ENCODE data around the gene TBC1D4. TPM values are rescaled to one million over a fixed set of nuclear protein-coding genes. Genes with fewer than 3 reads are reported as not detected.

The TBC1D4 gene
- total RNA-seq, 4 donors from 2014 or later = 49.9 to 279 (median 211) TPM

GRCh38 chr13:75445717-75446499, 36.1 kb downstream of the TBC1D4 start:
- H3K4me3 ChIP-seq = peak overlapping the region; percentile 26 to 52 (median 45)
- DNase-seq = no peak
- H3K4me1 ChIP-seq = peaks cover 40 to 52% of the 10 kb centered on the region in 2 donors
- peak overlapping the region; percentile 90 to 98 (median 93) for H3K27ac ChIP-seq
- in situ Hi-C loops (cut with MboI; ENCODE audit: low sequenced_read_pairs in 4 of 4) (no loop called here), intact Hi-C loops (cut with DNase I; ENCODE audit: low total_unique reads) (loop anchor here (2.0 kb wide), 1 partner anchor 29 kb away; no protein-coding TSS in a partner anchor)
- H3K36me3 ChIP-seq = no peaks in the 10 kb centered on the region
- no peaks in the 10 kb centered on the region for H3K9me3 ChIP-seq
- no peaks in the 10 kb centered on the region for H3K27me3 ChIP-seq
- no peak for TF ChIP-seq POLR2A (IDR thresholded peaks at IDR 0.05)
- TF ChIP-seq, protein P1, sequence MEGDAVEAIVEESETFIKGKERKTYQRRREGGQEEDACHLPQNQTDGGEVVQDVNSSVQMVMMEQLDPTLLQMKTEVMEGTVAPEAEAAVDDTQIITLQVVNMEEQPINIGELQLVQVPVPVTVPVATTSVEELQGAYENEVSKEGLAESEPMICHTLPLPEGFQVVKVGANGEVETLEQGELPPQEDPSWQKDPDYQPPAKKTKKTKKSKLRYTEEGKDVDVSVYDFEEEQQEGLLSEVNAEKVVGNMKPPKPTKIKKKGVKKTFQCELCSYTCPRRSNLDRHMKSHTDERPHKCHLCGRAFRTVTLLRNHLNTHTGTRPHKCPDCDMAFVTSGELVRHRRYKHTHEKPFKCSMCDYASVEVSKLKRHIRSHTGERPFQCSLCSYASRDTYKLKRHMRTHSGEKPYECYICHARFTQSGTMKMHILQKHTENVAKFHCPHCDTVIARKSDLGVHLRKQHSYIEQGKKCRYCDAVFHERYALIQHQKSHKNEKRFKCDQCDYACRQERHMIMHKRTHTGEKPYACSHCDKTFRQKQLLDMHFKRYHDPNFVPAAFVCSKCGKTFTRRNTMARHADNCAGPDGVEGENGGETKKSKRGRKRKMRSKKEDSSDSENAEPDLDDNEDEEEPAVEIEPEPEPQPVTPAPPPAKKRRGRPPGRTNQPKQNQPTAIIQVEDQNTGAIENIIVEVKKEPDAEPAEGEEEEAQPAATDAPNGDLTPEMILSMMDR (IDR thresholded peaks at IDR 0.05 in 4 of 5, conservative IDR thresholded peaks at IDR 0.05 in 1 of 5) = no peak
- ATAC-seq = peak; percentile 92 to 93

- intact Hi-C loops (cut with DNase I; ENCODE audit: low total_unique reads) (no loop called here), in situ Hi-C loops (cut with MboI; ENCODE audit: low sequenced_read_pairs in 4 of 4) (no loop called here)
- TF ChIP-seq, protein P1 (IDR thresholded peaks at IDR 0.05 in 4 of 5, conservative IDR thresholded peaks at IDR 0.05 in 1 of 5) = no peak
- no peak for TF ChIP-seq POLR2A (IDR thresholded peaks at IDR 0.05)
- peak overlapping the region; percentile 90 to 98 (median 93) for H3K27ac ChIP-seq
- H3K27me3 ChIP-seq = no peaks in the 10 kb centered on the region
- DNase-seq (no peak), ATAC-seq (no peak)
- H3K4me1 ChIP-seq = peaks cover 59 to 66% of the 10 kb centered on the region in 2 donors
- no peaks in the 10 kb centered on the region for H3K36me3 ChIP-seq
- no peak overlapping the region for H3K4me3 ChIP-seq
- no peaks in the 10 kb centered on the region for H3K9me3 ChIP-seq
Observed at GRCh38 chr13:75444016-75444415, 38.0 kb downstream of the TBC1D4 start.

GRCh38 chr13:75443356-75443958, 38.5 kb downstream of the TBC1D4 start:
- in situ Hi-C loops (cut with MboI; ENCODE audit: low sequenced_read_pairs in 4 of 4) (no loop called here), intact Hi-C loops (cut with DNase I; ENCODE audit: low total_unique reads) (no loop called here)
- H3K27me3 ChIP-seq = no peaks in the 10 kb centered on the region
- H3K4me3 ChIP-seq = no peak overlapping the region
- ATAC-seq = no peak
- H3K4me1 ChIP-seq = peaks cover 65 to 72% of the 10 kb centered on the region in 2 donors
- H3K27ac ChIP-seq = peak overlapping the region; percentile 90 to 98 (median 93)
- H3K36me3 ChIP-seq = no peaks in the 10 kb centered on the region
- no peaks in the 10 kb centered on the region for H3K9me3 ChIP-seq
- DNase-seq = no peak
- TF ChIP-seq, protein P1 (IDR thresholded peaks at IDR 0.05 in 4 of 5, conservative IDR thresholded peaks at IDR 0.05 in 1 of 5) = no peak

GRCh38 chr13:75442736-75443234, 39.2 kb downstream of the TBC1D4 start:
- Histone ChIP-seq H3K4me1 (peaks cover 72 to 78% of the 10 kb centered on the region in 2 donors), H3K9me3 (no peaks in the 10 kb centered on the region), H3K36me3 (no peaks in the 10 kb centered on the region), H3K27me3 (no peaks in the 10 kb centered on the region), H3K4me3 (no peak overlapping the region), H3K27ac (peak overlapping the region; percentile 90 to 98 (median 93))
- in situ Hi-C loops (cut with MboI; ENCODE audit: low sequenced_read_pairs in 4 of 4) (no loop called here), intact Hi-C loops (cut with DNase I; ENCODE audit: low total_unique reads) (no loop called here)
- ATAC-seq (no peak), DNase-seq (no peak)
- no peak for TF ChIP-seq POLR2A (IDR thresholded peaks at IDR 0.05)
- TF ChIP-seq, protein P1 (IDR thresholded peaks at IDR 0.05 in 4 of 5, conservative IDR thresholded peaks at IDR 0.05 in 1 of 5) = no peak
